ENCODE results near the gene ADISSP. TPM values are rescaled to one million over a fixed set of nuclear protein-coding genes. Genes with fewer than 3 reads are reported as not detected.

Gene ADISSP
- total and polyA plus RNA-seq, 9 of the 15 experiments (the other 6 are each of a cell fraction or from before 2014, with no cell fraction given), result 1.4 to 70.6 (median 23.4) TPM

DNA sequence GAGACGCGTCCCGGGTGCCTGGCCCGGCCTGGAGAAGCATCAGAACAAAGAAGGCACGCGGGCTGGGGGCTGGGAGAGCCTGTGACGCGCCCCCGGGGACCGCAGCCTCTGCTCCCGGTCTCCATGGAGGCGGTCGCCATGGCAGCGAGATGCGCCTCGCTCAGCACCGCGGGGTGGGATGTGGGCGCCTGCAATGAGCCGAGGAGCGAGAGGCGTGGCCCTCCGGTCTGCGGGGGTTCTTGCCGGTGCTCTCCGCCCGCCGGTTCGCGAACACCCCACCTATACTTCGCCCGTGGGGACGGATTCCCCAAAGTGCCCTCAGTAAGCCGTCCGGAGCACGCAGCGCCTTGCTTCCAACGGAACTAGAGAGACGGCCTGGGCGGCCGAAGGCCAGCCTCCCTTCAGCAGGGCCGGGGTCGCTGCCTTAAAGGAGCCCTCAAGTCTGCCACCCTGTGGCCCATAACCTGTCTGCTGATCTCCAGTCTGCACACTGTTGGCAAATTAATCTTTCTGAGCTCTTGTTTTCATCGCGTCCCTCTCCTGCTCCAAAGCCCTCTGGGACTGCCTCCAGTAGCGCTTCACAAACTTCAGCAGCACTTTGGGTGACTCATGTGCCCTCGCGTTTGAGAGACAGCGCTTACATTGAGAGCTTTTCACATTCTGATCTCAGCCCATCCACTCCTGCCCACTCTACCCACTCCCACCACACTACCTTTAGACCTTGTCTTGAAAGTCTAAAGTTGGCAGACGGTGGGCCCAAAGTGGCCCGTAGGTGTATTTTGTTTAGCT, 983 bp upstream of the ADISSP start (continued):
- TF ChIP-seq LCOR (CRISPR knock-in tag; IDR thresholded peaks at IDR 0.05) (0 out of 2 replicates have a peak, but pooled peaks have one; percentile 44), HDAC1 (IDR thresholded peaks at IDR 0.05) (0 out of 4 replicates have a peak, but pooled peaks of 1 of the 2 experiments have one; percentile 34), RCOR1 (IDR thresholded peaks at IDR 0.05; ENCODE audit: borderline replicate concordance in 1 of 2, low read depth in 2 of 2, low read length in 2 of 2) (peak in 1 of 2 experiments; percentile 59; a peak in 1 of 4 replicates), ZNF143 (CRISPR knock-in tag; IDR thresholded peaks at IDR 0.05) (0 out of 2 replicates have a peak, but pooled peaks have one; percentile 14), SMARCA5 (IDR thresholded peaks at IDR 0.05) (0 out of 2 replicates have a peak, but pooled peaks have one; percentile 11), ZNF12 (CRISPR knock-in tag; IDR thresholded peaks at IDR 0.05) (0 out of 2 replicates have a peak, but pooled peaks have one; percentile 26), EP400 (IDR thresholded peaks at IDR 0.05) (0 out of 2 replicates have a peak, but pooled peaks have one; percentile 1), SIN3B (IDR thresholded peaks at IDR 0.05; ENCODE audit: low read depth) (no peak), KDM1A (IDR thresholded peaks at IDR 0.05) (peak; percentile 80 to 88; a peak in 3 of 4 replicates), FUS (optimal IDR thresholded peaks at IDR 0.05; ENCODE audit: low read depth, low read length) (no peak), ZNF318 (IDR thresholded peaks at IDR 0.05; ENCODE audit: borderline replicate concordance in 1 of 2, low read depth in 1 of 2) (no peak), TOE1 (IDR thresholded peaks at IDR 0.05; ENCODE audit: borderline replicate concordance) (no peak), TOE1 (CRISPR knock-in tag; IDR thresholded peaks at IDR 0.05; ENCODE audit: borderline replicate concordance, low read depth) (no peak), ZNF780A (CRISPR knock-in tag; IDR thresholded peaks at IDR 0.05) (no peak), BRD9 (IDR thresholded peaks at IDR 0.05; ENCODE audit: low read depth, partially characterized antibody) (no peak), ZBTB7A (IDR thresholded peaks at IDR 0.05; ENCODE audit: borderline replicate concordance, control insufficient read depth, low read depth, low read length) (no peak)
- TF ChIP-seq, protein P1, sequence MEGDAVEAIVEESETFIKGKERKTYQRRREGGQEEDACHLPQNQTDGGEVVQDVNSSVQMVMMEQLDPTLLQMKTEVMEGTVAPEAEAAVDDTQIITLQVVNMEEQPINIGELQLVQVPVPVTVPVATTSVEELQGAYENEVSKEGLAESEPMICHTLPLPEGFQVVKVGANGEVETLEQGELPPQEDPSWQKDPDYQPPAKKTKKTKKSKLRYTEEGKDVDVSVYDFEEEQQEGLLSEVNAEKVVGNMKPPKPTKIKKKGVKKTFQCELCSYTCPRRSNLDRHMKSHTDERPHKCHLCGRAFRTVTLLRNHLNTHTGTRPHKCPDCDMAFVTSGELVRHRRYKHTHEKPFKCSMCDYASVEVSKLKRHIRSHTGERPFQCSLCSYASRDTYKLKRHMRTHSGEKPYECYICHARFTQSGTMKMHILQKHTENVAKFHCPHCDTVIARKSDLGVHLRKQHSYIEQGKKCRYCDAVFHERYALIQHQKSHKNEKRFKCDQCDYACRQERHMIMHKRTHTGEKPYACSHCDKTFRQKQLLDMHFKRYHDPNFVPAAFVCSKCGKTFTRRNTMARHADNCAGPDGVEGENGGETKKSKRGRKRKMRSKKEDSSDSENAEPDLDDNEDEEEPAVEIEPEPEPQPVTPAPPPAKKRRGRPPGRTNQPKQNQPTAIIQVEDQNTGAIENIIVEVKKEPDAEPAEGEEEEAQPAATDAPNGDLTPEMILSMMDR (IDR thresholded peaks at IDR 0.05 in 2 of 3, conservative IDR thresholded peaks at IDR 0.05 in 1 of 3; ENCODE audit: insufficient read depth in 2 of 3, low read depth in 1 of 3, low read length in 3 of 3), result peak; percentile 44 to 52 (median 49); a peak in 5 of 6 replicates

Measured in K562 (cell line).